GM23338 (cell line): ENCODE results near the gene TJP1. TPM values are rescaled to one million over a fixed set of nuclear protein-coding genes. Genes with fewer than 3 reads are reported as not detected.

ENCODE experiments used
- ATAC-seq: fragments of 200-7000 bp; cut with Tn5 transposase; 3 replicates; pipeline ENCODE4 v1.9.1; 2020
- DNase-seq: peaks from one replicate; pipeline ENCODE4 v3.0.0-alpha.2; 2015; ENCODE audit warnings: low spot score
- H2AFZ ChIP-seq: fragments of 200-600 bp; sonication (generic); 2 replicates; pipeline ENCODE4 v1.8.0; 2016; ENCODE audit warnings: antibody characterized with exemption, mild to moderate bottlenecking, moderate library complexity
- H3F3A ChIP-seq: fragments of 200-600 bp; sonication (generic); replicated peaks from 2 replicates; pipeline ENCODE4 v1.8.0; 2017; ENCODE audit warnings: antibody characterized with exemption, mixed run types, low read depth
- H3K27ac ChIP-seq: fragments of 200-600 bp; sonication (generic); 2 replicates; pipeline ENCODE4 v1.6.1; 2016; ENCODE audit warnings: low read depth
- H3K27me3 ChIP-seq: fragments of 200-600 bp; sonication (generic); 2 replicates; pipeline ENCODE4 v1.8.0; 2016; ENCODE audit warnings: mild to moderate bottlenecking, mixed run types, moderate library complexity; ENCODE audit not compliant: insufficient read depth
- H3K36me3 ChIP-seq: fragments of 200-600 bp; sonication (generic); 2 replicates; pipeline ENCODE4 v1.8.0; 2016; ENCODE audit warnings: mild to moderate bottlenecking; ENCODE audit not compliant: insufficient read depth
- H3K4me1 ChIP-seq: fragments of 200-600 bp; sonication (generic); 2 replicates; pipeline ENCODE4 v1.8.0; 2016; ENCODE audit warnings: mild to moderate bottlenecking, moderate library complexity; ENCODE audit not compliant: insufficient read depth
- H3K4me2 ChIP-seq: fragments of 200-600 bp; sonication (generic); 2 replicates; pipeline ENCODE4 v1.7.1; 2017; ENCODE audit warnings: mixed run types
- H3K4me3 ChIP-seq: fragments of 200-600 bp; sonication (generic); 2 replicates; pipeline ENCODE4 v1.6.1; 2016; ENCODE audit warnings: mixed run types
- H3K79me2 ChIP-seq: fragments of 200-600 bp; sonication (generic); replicated peaks from 2 replicates; pipeline ENCODE4 v1.8.0; 2017; ENCODE audit warnings: mild to moderate bottlenecking; ENCODE audit not compliant: insufficient read depth
- H3K9me2 ChIP-seq: fragments of 200-600 bp; sonication (generic); 2 replicates; pipeline ENCODE4 v1.8.0; 2017; ENCODE audit not compliant: insufficient read depth
- H4K20me1 ChIP-seq: fragments of 200-600 bp; sonication (generic); replicated peaks from 2 replicates; pipeline ENCODE4 v1.8.0; 2017; ENCODE audit warnings: mild to moderate bottlenecking; ENCODE audit not compliant: insufficient read depth
- H3K27ac Mint-ChIP-seq: 2 replicates; pipeline ENCODE4 v1.8.0; 2020; ENCODE audit warnings: inconsistent platforms, mild to moderate bottlenecking, moderate library complexity, mixed read lengths
- H3K27me3 Mint-ChIP-seq: 3 replicates; pipeline ENCODE4 v1.8.0; 2022; ENCODE audit warnings: low read depth, mild to moderate bottlenecking, moderate library complexity, mixed read lengths, inconsistent platforms; ENCODE audit not compliant: insufficient read depth, poor library complexity
- H3K36me3 Mint-ChIP-seq: 3 replicates; pipeline ENCODE4 v1.8.0; 2021; ENCODE audit warnings: low read depth, mild to moderate bottlenecking, inconsistent platforms, moderate library complexity, mixed read lengths
- H3K4me1 Mint-ChIP-seq: 3 replicates; pipeline ENCODE4 v1.8.0; 2020; ENCODE audit warnings: mild to moderate bottlenecking, inconsistent platforms, mixed read lengths
- H3K4me3 Mint-ChIP-seq: 3 replicates; pipeline ENCODE4 v1.8.0; 2021; ENCODE audit warnings: moderate library complexity, mild to moderate bottlenecking, inconsistent platforms, mixed read lengths
- H3K9me3 Mint-ChIP-seq: 3 replicates; pipeline ENCODE4 v1.8.0; 2020; ENCODE audit warnings: moderate library complexity, mild to moderate bottlenecking, inconsistent platforms, mixed read lengths
- CREB1 ChIP-seq: fragments of 250-450 bp; sonication (Bioruptor Pico); IDR thresholded peaks from 2 replicates; pipeline ENCODE4 v1.5.0; 2020; ENCODE audit warnings: low read depth, mild to moderate bottlenecking, moderate library complexity
- EZH2 ChIP-seq: fragments of 200-600 bp; sonication (generic); IDR thresholded peaks from one replicate; pipeline ENCODE4 v1.8.0; 2017; ENCODE audit warnings: antibody characterized with exemption, mild to moderate bottlenecking, low read depth; ENCODE audit not compliant: unreplicated experiment
- EZH2phosphoT487 ChIP-seq: fragments of 200-600 bp; sonication (generic); IDR thresholded peaks from one replicate; pipeline ENCODE4 v1.8.1; 2018; ENCODE audit warnings: antibody characterized with exemption; ENCODE audit not compliant: unreplicated experiment
- JUNB ChIP-seq: IDR thresholded peaks from one replicate; pipeline ENCODE4 v1.6.1; 2016; ENCODE audit warnings: antibody characterized with exemption; ENCODE audit not compliant: unreplicated experiment
- NANOG ChIP-seq: IDR thresholded peaks from 2 replicates; pipeline ENCODE4 v1.6.1; 2016; ENCODE audit warnings: antibody characterized with exemption, borderline replicate concordance
- POLR2AphosphoS5 ChIP-seq: IDR thresholded peaks from 2 replicates; pipeline ENCODE4 v1.6.1; 2016; ENCODE audit warnings: antibody characterized with exemption, low read depth
- REST ChIP-seq: IDR thresholded peaks from one replicate; pipeline ENCODE4 v1.6.1; 2018; ENCODE audit warnings: antibody characterized with exemption; ENCODE audit not compliant: unreplicated experiment
- STAT1 ChIP-seq: IDR thresholded peaks from one replicate; pipeline ENCODE4 v1.6.1; 2016; ENCODE audit warnings: antibody characterized with exemption; ENCODE audit not compliant: unreplicated experiment
- ZNF331 ChIP-seq: fragments of 250-450 bp; sonication (Bioruptor Pico); IDR thresholded peaks from 2 replicates; pipeline ENCODE4 v1.5.0; 2020; ENCODE audit warnings: low read depth, mild to moderate bottlenecking, moderate library complexity
- ZNF462 ChIP-seq: fragments of 250-450 bp; sonication (Bioruptor Pico); IDR thresholded peaks from 2 replicates; pipeline ENCODE4 v1.5.0; 2020; ENCODE audit warnings: mild to moderate bottlenecking, moderate library complexity
- polyA plus RNA-seq: library from polyadenylated mRNA; unstranded; fragments of >200 nt; fragmentation: Nextera tagmentation; extraction: Ambion mirVana; gene quantifications from 2 replicates; pipeline ENCODE4 v1.2.1, GENCODE V29; 2016
- total RNA-seq: library from RNA; depleted of rRNA; stranded (reverse); fragments of >200 nt; shearing (Covaris generic); gene quantifications from 2 replicates; pipeline ENCODE4 v1.2.3, GENCODE V29; 2014
- TF ChIP-seq, protein P1 (sequence below): IDR thresholded peaks from 2 replicates; pipeline ENCODE4 v1.6.1; 2016; ENCODE audit warnings: antibody characterized with exemption

TJP1 gene
- total and polyA plus RNA-seq, 2 experiments from 2014 or later: 76.2 to 116 TPM

GRCh38 chr15:29811691-29812383, 10.4 kb downstream of the TJP1 start:
- H3K9me3 Mint-ChIP-seq: no peaks in the 10 kb centered on the region
- H3K4me3 ChIP-seq: no peak overlapping the region
- peaks cover 56% of the 10 kb centered on the region for H3K4me1 Mint-ChIP-seq
- no peaks in the 10 kb centered on the region for H3F3A ChIP-seq
- peaks cover 99% of the 10 kb centered on the region for H3K79me2 ChIP-seq
- H2AFZ ChIP-seq: no peak overlapping the region
- H3K36me3 Mint-ChIP-seq: peaks cover under 1% of the 10 kb centered on the region; the same call in 1 of the 3 replicates
- no peaks in the 10 kb centered on the region for H3K36me3 ChIP-seq
- no peaks in the 10 kb centered on the region for H3K27me3 ChIP-seq
- no peaks in the 10 kb centered on the region for H3K9me2 ChIP-seq
- H3K27me3 Mint-ChIP-seq: no peaks in the 10 kb centered on the region
- ATAC-seq (no peak), DNase-seq (no peak)
- H3K4me3 Mint-ChIP-seq: no peak overlapping the region
- peaks cover 40% of the 10 kb centered on the region for H4K20me1 ChIP-seq
- no peak overlapping the region for H3K27ac Mint-ChIP-seq
- H3K4me2 ChIP-seq: no peak overlapping the region
- peaks cover 46% of the 10 kb centered on the region for H3K4me1 ChIP-seq
- no peak overlapping the region for H3K27ac ChIP-seq
- TF ChIP-seq, protein P1, sequence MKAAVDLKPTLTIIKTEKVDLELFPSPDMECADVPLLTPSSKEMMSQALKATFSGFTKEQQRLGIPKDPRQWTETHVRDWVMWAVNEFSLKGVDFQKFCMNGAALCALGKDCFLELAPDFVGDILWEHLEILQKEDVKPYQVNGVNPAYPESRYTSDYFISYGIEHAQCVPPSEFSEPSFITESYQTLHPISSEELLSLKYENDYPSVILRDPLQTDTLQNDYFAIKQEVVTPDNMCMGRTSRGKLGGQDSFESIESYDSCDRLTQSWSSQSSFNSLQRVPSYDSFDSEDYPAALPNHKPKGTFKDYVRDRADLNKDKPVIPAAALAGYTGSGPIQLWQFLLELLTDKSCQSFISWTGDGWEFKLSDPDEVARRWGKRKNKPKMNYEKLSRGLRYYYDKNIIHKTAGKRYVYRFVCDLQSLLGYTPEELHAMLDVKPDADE: no peak
- no peak for TF ChIP-seq REST
- no peak for TF ChIP-seq POLR2AphosphoS5
- TF ChIP-seq NANOG: no peak
- TF ChIP-seq EZH2: no peak
- TF ChIP-seq ZNF331 (CRISPR knock-in tag): no peak
- TF ChIP-seq CREB1 (CRISPR knock-in tag): no peak
- no peak for TF ChIP-seq JUNB

DNA sequence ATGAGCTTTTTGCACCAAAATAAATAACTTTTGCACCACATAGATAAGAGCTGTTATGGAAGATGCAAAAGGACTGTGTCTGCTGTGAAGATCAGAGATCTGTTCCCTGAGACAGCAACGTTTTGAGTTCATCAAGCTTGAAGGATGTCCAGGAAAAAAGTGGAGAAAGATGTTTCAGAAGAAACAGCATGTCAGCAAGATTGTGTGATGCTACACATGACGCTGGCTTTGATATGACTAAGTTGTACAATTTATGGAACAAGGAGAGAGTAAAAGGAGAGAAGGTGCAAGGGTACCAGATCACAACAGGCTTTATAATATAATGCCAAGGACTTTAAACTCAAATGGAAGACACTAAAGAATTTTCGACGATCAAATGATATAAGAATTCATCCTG, 16.6 kb downstream of the TJP1 start:
- H4K20me1 ChIP-seq: peaks cover 24% of the 10 kb centered on the region; the same call in 1 of the 2 replicates
- ATAC-seq: no peak
- no peak overlapping the region for H3K4me2 ChIP-seq
- H3F3A ChIP-seq: no peaks in the 10 kb centered on the region
- H2AFZ ChIP-seq: no peak overlapping the region
- H3K4me3 ChIP-seq: no peak overlapping the region
- Mint-ChIP-seq H3K36me3 (peaks cover 3% of the 10 kb centered on the region; the same call in 2 of the 3 replicates), H3K4me1 (peaks cover 22% of the 10 kb centered on the region), H3K27ac (no peak overlapping the region), H3K27me3 (no peaks in the 10 kb centered on the region), H3K4me3 (no peak overlapping the region), H3K9me3 (no peaks in the 10 kb centered on the region)
- no peaks in the 10 kb centered on the region for H3K9me2 ChIP-seq
- H3K27me3 ChIP-seq: no peaks in the 10 kb centered on the region
- peaks cover 98% of the 10 kb centered on the region for H3K79me2 ChIP-seq
- H3K36me3 ChIP-seq: no peaks in the 10 kb centered on the region
- H3K27ac ChIP-seq: no peak overlapping the region
- H3K4me1 ChIP-seq: peaks cover 5% of the 10 kb centered on the region
- DNase-seq: no peak
- TF ChIP-seq ZNF462 (no peak), STAT1 (no peak), EZH2phosphoT487 (no peak)
